Psoas muscle (tissue), 8 donors: ENCODE measurements around the gene OSBP2. TPM values are rescaled to one million over a fixed set of nuclear protein-coding genes. Genes with fewer than 3 reads are reported as not detected.

Source experiments
- ATAC-seq, 4 donors: fragments of 200-7000 bp; cut with Tn5 transposase; one replicate each; pipeline ENCODE4 v1.9.1; 2020; ENCODE audit warnings: moderate library complexity in 3 of 4, mild to moderate bottlenecking in 2 of 4
- DNase-seq, 2 donors: peaks; one replicate each; pipeline ENCODE4 v3.0.0-alpha.2; 2020
- H3K27ac ChIP-seq: fragments of 200-600 bp; one replicate; pipeline ENCODE4 v1.8.0; 2022
- H3K27me3 ChIP-seq, 3 donors: fragments of 200-600 bp in 1 of 3; one replicate each; pipeline versions ENCODE4 v1.6.1 to v1.8.0; 2013 to 2022; ENCODE audit warnings: low read length in 2 of 3, mild to moderate bottlenecking in 2 of 3, moderate library complexity in 1 of 3; ENCODE audit not compliant: insufficient read depth in 3 of 3
- H3K36me3 ChIP-seq, 2 donors: fragments of 200-600 bp in 1 of 2; one replicate each; pipeline versions ENCODE4 v1.6.1 to v1.8.0; 2013 to 2022; ENCODE audit warnings: low read depth in 1 of 2, mild to moderate bottlenecking in 1 of 2, moderate library complexity in 1 of 2; ENCODE audit not compliant: insufficient read depth in 1 of 2
- H3K4me1 ChIP-seq: fragments of 200-600 bp; one replicate; pipeline ENCODE4 v1.8.0; 2022
- H3K4me3 ChIP-seq: fragments of 200-600 bp; one replicate; pipeline ENCODE4 v1.8.0; 2022; ENCODE audit warnings: mild to moderate bottlenecking
- H3K9me3 ChIP-seq: fragments of 200-600 bp; one replicate; pipeline ENCODE4 v1.8.0; 2022
- WGBS, 3 donors: extraction: QIAGEN DNeasy Blood & Tissue Kit; methylation state at CpG; one replicate each; pipeline versions ENCODE4 v1.1.6 to v1.1.7; 2013; 5-methylcytosine and 5-hydroxymethylcytosine counted together
- intact Hi-C, 2 donors: fragments of 100-400 bp; cut with DNase I; formaldehyde crosslinking; loops; one replicate each; pipeline versions ENCODE4 v1.11.0 to v1.14.2; 2022
- polyA plus RNA-seq, 3 donors: library from polyadenylated mRNA; stranded (reverse); fragments of 200-250 nt; gene quantifications; one replicate each; pipeline ENCODE4 v1.2.3, GENCODE V29; 2013
- total RNA-seq, 4 donors: library from RNA; stranded (reverse); fragmentation: NEBNext Ultra II Directional in 2 of 4; extraction: Animal tissue kit (Norgen Biotek cat#: 25700) in 2 of 4; gene quantifications; one replicate each; pipeline versions ENCODE4 v1.2.1 to v1.2.4, GENCODE V29; 2021 to 2023
- TF ChIP-seq, protein P1 (sequence below): fragments of 200-600 bp; IDR thresholded peaks from one replicate; pipeline ENCODE4 v1.8.0; 2022; ENCODE audit warnings: antibody characterized with exemption
- donor health status: healthy with polysubstance abuse.
- donor health status: DM: no; HTN: no; CAD: no; lungs with moderate emphysema.
- donor health status: Bipolar disorder and iron deficiency.
- donor health status: healthy.
- donor health status: DM: yes; HTN: yes; CAD: no.
- donor health status: DM: no; HTN: no; CAD: no.
- donor health status: DM: no; HTN: no; CAD: no.
- donor health status: DM: yes; HTN: yes; CAD: no.

Gene OSBP2
- total and polyA plus RNA-seq, 7 donors: 0.27 to 8.2 (median 2.5) TPM

DNA sequence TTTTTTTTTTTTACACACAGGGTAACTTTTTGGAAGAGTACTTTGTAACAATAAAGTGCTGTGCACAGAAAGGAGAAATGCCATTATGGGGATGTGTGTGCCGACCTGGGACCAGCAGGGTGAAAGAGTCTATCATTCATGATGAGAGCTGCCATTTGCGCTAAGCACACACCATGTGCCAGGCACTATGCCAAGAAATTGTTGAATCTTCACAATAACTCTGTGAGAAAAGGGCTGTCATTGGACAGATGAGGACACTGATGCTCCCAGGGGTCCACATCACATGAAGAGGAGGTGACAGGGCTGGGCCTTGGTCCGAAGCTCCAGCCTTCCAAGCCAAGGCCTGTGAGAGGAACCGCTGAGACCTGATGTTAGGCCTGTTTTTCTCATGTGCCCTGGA lies 32.6 kb upstream of the OSBP2 start:
- Histone ChIP-seq H3K27ac (no peak overlapping the region), H3K4me3 (no peak overlapping the region), H3K9me3 (no peaks in the 10 kb centered on the region), H3K4me1 (peaks cover 6% of the 10 kb centered on the region), H3K36me3 (peaks cover 3 to 25% of the 10 kb centered on the region in 2 donors), H3K27me3 (no peaks in the 10 kb centered on the region)
- 67 to 71% (median 69%) methylated on average over 4 of the region's 4 CpGs for WGBS, 3 donors
- intact Hi-C loops: no loop called here
- ATAC-seq: no peak
- DNase-seq: no peak
- TF ChIP-seq, protein P1, sequence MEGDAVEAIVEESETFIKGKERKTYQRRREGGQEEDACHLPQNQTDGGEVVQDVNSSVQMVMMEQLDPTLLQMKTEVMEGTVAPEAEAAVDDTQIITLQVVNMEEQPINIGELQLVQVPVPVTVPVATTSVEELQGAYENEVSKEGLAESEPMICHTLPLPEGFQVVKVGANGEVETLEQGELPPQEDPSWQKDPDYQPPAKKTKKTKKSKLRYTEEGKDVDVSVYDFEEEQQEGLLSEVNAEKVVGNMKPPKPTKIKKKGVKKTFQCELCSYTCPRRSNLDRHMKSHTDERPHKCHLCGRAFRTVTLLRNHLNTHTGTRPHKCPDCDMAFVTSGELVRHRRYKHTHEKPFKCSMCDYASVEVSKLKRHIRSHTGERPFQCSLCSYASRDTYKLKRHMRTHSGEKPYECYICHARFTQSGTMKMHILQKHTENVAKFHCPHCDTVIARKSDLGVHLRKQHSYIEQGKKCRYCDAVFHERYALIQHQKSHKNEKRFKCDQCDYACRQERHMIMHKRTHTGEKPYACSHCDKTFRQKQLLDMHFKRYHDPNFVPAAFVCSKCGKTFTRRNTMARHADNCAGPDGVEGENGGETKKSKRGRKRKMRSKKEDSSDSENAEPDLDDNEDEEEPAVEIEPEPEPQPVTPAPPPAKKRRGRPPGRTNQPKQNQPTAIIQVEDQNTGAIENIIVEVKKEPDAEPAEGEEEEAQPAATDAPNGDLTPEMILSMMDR: no peak

DNA sequence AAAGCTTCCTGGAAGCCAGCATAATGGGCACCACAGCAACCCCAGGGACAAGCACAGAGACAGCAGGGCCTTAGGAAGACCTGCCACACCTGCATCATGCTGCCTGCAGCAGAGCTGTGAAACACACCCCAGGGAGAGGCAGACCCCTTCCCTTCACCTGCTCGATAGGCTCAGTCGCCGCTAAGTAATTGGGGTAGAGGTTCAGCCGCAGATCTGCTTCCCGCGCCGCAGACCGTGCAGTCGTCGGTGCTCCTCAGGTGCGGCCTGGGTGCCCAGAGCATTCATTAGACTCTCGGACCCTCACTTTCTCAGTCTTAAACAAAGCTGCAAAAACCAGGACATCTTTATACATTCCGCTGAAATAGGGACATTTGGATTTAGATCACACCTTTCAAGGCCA lies 29.9 kb upstream of the OSBP2 start:
- H3K4me1 ChIP-seq: peaks cover 6% of the 10 kb centered on the region
- H3K4me3 ChIP-seq: no peak overlapping the region
- no peaks in the 10 kb centered on the region for H3K27me3 ChIP-seq
- TF ChIP-seq, protein P1: no peak
- no peak overlapping the region for H3K27ac ChIP-seq
- 98% methylated on average over 13 of the region's 13 CpGs for WGBS, 3 donors
- intact Hi-C loops: loop anchor here in 1 of 2 donors (5.0 kb wide), 1 partner anchor 32 kb away; no protein-coding TSS in a partner anchor
- DNase-seq (no peak), ATAC-seq (no peak)
- H3K9me3 ChIP-seq: no peaks in the 10 kb centered on the region
- peaks cover 3 to 25% of the 10 kb centered on the region in 2 donors for H3K36me3 ChIP-seq

DNA sequence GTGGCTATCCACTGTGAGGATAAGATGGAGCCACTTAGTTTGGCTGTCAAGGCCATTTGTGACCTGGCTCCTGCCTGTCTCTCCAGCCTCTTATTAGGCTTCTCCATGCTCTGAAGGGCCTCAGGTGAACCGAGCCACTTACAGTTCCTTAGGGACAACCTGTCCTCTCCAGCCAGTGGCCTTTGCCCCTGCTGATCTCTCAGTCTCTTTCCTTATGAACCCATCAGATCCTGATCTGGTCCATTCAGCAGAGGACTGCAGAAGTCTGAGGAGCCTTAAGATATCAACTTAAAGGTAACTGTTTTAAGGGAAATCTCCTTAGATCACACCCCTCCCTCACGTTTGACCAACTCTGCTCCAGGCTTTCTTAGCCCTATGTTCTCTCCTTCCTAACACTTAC lies 29.4 kb upstream of the OSBP2 start:
- TF ChIP-seq, protein P1: no peak
- intact Hi-C loops: loop anchor here in 1 of 2 donors (5.0 kb wide), 1 partner anchor 33 kb away; no protein-coding TSS in a partner anchor
- no peaks in the 10 kb centered on the region for H3K27me3 ChIP-seq
- 81 to 93% (median 85%) methylated on average over 2 of the region's 2 CpGs for WGBS, 3 donors
- DNase-seq (no peak), ATAC-seq (no peak)
- no peaks in the 10 kb centered on the region for H3K9me3 ChIP-seq
- peaks cover 6% of the 10 kb centered on the region for H3K4me1 ChIP-seq
- peaks cover 3 to 25% of the 10 kb centered on the region in 2 donors for H3K36me3 ChIP-seq
- H3K27ac ChIP-seq: no peak overlapping the region
- no peak overlapping the region for H3K4me3 ChIP-seq

DNA sequence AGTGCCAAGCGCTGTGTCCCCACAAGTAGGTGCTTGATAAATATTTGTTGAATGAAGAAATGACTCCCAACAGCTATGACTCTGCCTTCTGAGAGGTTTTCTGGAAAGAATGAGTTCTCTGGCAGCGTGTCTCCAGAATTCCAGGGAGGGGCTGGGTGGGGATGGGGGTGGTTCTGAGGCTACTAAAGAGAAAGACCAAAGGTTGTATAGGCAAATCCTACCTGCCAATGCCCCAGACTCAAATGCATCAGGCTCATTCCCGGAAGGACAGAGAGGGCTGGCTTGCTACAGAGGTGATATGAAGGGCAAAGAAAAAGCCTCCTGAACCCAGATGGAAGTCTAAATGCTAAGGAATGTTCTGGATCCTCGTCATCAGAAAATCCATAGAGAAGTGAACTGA lies 28.9 kb upstream of the OSBP2 start:
- 88 to 93% (median 89%) methylated on average over 4 of the region's 4 CpGs for WGBS, 3 donors
- TF ChIP-seq, protein P1: no peak
- Histone ChIP-seq H3K36me3 (peaks cover 3 to 25% of the 10 kb centered on the region in 2 donors), H3K4me3 (no peak overlapping the region), H3K4me1 (peaks cover 6% of the 10 kb centered on the region), H3K9me3 (no peaks in the 10 kb centered on the region), H3K27ac (no peak overlapping the region), H3K27me3 (no peaks in the 10 kb centered on the region)
- intact Hi-C loops: loop anchor here in 1 of 2 donors (5.0 kb wide), 1 partner anchor 33 kb away; no protein-coding TSS in a partner anchor
- ATAC-seq: no peak
- DNase-seq: no peak

DNA sequence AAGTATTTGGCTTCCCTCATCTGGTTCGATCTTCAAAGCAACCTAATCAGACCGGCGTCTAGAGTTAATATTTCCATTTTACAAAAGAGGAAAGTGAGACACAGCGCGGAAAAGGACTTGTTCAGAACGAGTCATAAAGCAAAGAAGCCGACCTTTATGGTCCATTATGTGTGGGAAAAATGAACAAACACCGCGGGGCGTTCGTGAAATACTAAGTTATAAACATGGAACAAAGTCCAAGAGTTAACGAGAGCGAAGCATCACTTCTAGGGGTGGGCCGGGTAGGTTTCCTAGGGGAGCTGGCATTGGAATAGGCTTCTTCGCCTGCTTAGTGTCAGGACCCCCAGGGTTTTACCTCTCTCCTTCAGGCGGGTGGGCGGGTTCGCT lies 27.6 kb upstream of the OSBP2 start:
- peak in 2 of 4 donors; percentile 3 to 8 for ATAC-seq
- no peaks in the 10 kb centered on the region for H3K9me3 ChIP-seq
- no peak for DNase-seq
- H3K4me3 ChIP-seq: peak overlapping the region; percentile 86
- peak overlapping the region; percentile 54 for H3K27ac ChIP-seq
- peaks cover 3 to 24% of the 10 kb centered on the region in 2 donors for H3K36me3 ChIP-seq
- TF ChIP-seq, protein P1: no peak
- 1 to 3% (median 2%) methylated on average over 18 of the region's 18 CpGs for WGBS, 3 donors
- intact Hi-C loops: loop anchor here in 1 of 2 donors (5.0 kb wide), 1 partner anchor 35 kb away; no protein-coding TSS in a partner anchor
- H3K4me1 ChIP-seq: peaks cover 6% of the 10 kb centered on the region
- no peaks in the 10 kb centered on the region for H3K27me3 ChIP-seq
